Loucy (cell line): ENCODE measurements around the gene CTU1.

ENCODE experiments used
- H2AFZ ChIP-seq: fragments of 200-600 bp; sonication (generic); 2 replicates; pipeline ENCODE4 v1.6.0; 2016; ENCODE audit warnings: antibody characterized with exemption, mild to moderate bottlenecking, low read length, moderate library complexity
- H3F3A ChIP-seq: fragments of 200-600 bp; 2 replicates; pipeline ENCODE4 v1.6.0; 2016; ENCODE audit warnings: antibody characterized with exemption, low read depth, mild to moderate bottlenecking
- H3K27me3 ChIP-seq: fragments of 200-600 bp; sonication (generic); 2 replicates; pipeline ENCODE4 v1.6.1; 2014; ENCODE audit warnings: low read length, mild to moderate bottlenecking; ENCODE audit not compliant: insufficient read depth, poor library complexity, severe bottlenecking
- H3K36me3 ChIP-seq: fragments of 200-600 bp; sonication (generic); 2 replicates; pipeline ENCODE4 v1.6.1; 2016; ENCODE audit warnings: low read length; ENCODE audit not compliant: insufficient read depth
- H3K4me1 ChIP-seq: fragments of 200-600 bp; sonication (generic); 2 replicates; pipeline ENCODE4 v1.5.1; 2014; ENCODE audit warnings: low read length, mild to moderate bottlenecking; ENCODE audit not compliant: insufficient read depth, poor library complexity, severe bottlenecking
- H3K4me2 ChIP-seq: fragments of 200-600 bp; sonication (generic); 2 replicates; pipeline ENCODE4 v1.6.0; 2014; ENCODE audit warnings: antibody characterized with exemption, low read length, low read depth, mild to moderate bottlenecking; ENCODE audit not compliant: poor library complexity, severe bottlenecking
- H3K4me3 ChIP-seq: fragments of 200-600 bp; sonication (generic); 2 replicates; pipeline ENCODE4 v1.5.1; 2014; ENCODE audit warnings: low read length, mild to moderate bottlenecking, mixed read lengths; ENCODE audit not compliant: poor library complexity, severe bottlenecking
- H3K79me2 ChIP-seq: fragments of 200-600 bp; sonication (generic); 2 replicates; pipeline ENCODE4 v1.6.1; 2014; ENCODE audit warnings: low read length; ENCODE audit not compliant: insufficient read depth
- H3K9ac ChIP-seq: fragments of 200-600 bp; sonication (generic); 2 replicates; pipeline ENCODE4 v1.6.0; 2014; ENCODE audit warnings: mild to moderate bottlenecking, low read depth, low read length, moderate library complexity; ENCODE audit not compliant: poor library complexity, severe bottlenecking
- H3K9me2 ChIP-seq: fragments of 200-600 bp; sonication (generic); replicated peaks from 2 replicates; pipeline ENCODE4 v1.6.1; 2016; ENCODE audit warnings: low read depth, low read length, mixed read lengths
- H3K9me3 ChIP-seq: fragments of 200-600 bp; sonication (generic); 2 replicates; pipeline ENCODE4 v1.6.1; 2014; ENCODE audit warnings: mild to moderate bottlenecking, antibody characterized with exemption, low read length, low read depth; ENCODE audit not compliant: insufficient read depth
- H4K20me1 ChIP-seq: fragments of 200-600 bp; sonication (generic); 2 replicates; pipeline ENCODE4 v1.6.0; 2014; ENCODE audit warnings: antibody characterized with exemption, low read length, mild to moderate bottlenecking; ENCODE audit not compliant: insufficient read depth, poor library complexity, severe bottlenecking
- EZH2phosphoT487 ChIP-seq: fragments of 200-600 bp; IDR thresholded peaks from 2 replicates; pipeline ENCODE4 v1.6.1; 2018; ENCODE audit warnings: antibody characterized with exemption, mild to moderate bottlenecking, moderate library complexity, borderline replicate concordance
- TF ChIP-seq, protein P1 (sequence below): fragments of 200-600 bp; sonication (generic); conservative IDR thresholded peaks from 2 replicates; pipeline ENCODE4 v1.5.1; 2014; ENCODE audit warnings: mild to moderate bottlenecking, antibody characterized with exemption, low read length

Gene CTU1

DNA sequence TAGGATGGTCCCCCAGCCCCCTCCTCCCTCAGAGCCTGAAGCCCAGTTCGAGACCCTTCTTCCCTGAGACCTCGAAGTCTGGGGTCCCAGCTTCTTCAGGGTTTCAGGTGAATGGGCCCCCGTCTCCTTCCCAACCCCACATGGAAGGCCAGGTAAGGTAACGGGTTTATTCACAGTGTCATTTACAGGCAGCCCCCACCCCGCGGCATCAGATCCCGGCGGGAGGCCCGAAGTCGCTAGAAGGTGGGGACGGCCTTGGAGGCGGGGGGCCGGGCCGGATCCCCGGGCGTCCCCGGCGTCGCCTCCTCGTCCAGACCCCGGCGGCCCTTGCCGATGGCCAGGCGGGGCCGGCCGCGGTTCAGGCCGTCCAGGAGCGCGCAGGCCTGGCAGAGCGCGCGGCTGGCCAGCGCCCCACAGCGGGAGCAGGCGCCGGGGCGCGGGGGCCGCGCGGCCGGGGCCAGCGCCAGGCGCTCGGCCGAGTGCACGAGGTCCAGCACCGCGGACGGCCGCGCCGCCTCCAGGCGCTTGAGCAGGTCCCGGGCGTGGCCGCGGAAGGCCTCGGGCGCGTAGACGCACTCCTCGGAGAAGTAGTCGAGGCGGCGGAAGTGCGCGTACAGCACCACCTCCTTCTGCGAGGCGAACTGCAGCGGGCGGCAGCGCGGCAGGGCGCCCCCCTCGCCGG lies 9.7 kb downstream of the CTU1 start:
- Histone ChIP-seq H3K4me2 (no peak overlapping the region), H3K4me3 (no peak overlapping the region), H4K20me1 (no peaks in the 10 kb centered on the region), H3K9me3 (no peaks in the 10 kb centered on the region), H3K4me1 (no peaks in the 10 kb centered on the region), H3F3A (no peaks in the 10 kb centered on the region), H3K79me2 (no peaks in the 10 kb centered on the region), H2AFZ (no peak overlapping the region), H3K27me3 (no peaks in the 10 kb centered on the region), H3K9me2 (no peaks in the 10 kb centered on the region), H3K9ac (no peak overlapping the region), H3K36me3 (no peaks in the 10 kb centered on the region)
- TF ChIP-seq, protein P1, sequence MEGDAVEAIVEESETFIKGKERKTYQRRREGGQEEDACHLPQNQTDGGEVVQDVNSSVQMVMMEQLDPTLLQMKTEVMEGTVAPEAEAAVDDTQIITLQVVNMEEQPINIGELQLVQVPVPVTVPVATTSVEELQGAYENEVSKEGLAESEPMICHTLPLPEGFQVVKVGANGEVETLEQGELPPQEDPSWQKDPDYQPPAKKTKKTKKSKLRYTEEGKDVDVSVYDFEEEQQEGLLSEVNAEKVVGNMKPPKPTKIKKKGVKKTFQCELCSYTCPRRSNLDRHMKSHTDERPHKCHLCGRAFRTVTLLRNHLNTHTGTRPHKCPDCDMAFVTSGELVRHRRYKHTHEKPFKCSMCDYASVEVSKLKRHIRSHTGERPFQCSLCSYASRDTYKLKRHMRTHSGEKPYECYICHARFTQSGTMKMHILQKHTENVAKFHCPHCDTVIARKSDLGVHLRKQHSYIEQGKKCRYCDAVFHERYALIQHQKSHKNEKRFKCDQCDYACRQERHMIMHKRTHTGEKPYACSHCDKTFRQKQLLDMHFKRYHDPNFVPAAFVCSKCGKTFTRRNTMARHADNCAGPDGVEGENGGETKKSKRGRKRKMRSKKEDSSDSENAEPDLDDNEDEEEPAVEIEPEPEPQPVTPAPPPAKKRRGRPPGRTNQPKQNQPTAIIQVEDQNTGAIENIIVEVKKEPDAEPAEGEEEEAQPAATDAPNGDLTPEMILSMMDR: no peak

DNA sequence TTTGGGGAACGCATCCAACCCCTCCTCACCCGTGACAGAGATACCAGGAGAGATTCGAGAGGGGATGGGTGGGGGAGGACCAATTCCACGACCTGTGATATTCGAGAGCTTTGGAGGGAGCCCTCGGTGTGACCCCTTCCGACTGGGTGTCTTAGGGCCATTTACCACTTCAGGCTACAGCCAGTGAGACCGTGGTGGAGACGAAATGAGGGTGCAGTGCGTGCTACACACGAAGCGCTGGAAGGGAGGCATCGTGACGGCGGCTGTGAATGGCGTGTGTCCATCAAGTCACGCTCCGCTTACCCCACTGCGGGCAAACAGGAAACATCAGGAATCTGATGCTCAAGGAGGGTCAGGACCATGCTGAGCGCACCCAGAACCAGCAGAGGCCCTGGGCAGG lies 10.4 kb downstream of the CTU1 start:
- no peaks in the 10 kb centered on the region for H4K20me1 ChIP-seq

DNA sequence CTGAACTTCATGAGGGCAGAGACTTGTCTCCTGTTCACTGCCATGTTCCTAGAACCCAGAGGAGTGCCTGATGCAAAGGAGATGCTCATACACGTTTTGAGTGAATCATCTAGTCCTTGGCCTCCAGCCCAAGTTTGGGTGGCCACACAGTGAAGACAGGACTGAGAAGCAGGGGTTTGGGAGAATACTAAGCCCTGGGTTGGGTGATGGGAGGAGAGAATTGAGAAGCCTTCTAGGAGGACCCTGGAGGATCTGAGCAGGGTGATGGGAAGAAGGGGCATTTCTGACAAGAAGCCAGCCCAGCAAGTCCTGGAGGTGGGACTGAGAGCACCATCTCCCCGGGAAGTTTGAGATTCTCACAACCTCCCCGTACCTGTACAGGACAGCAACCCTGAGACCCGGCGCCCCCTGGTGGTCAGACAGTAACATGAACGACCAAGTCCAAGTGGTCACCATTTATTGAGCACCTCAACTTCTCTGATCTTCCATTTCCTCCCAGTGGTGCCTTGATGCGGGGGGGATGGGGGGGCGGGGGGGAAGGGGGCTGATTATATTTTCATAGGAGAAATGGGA lies 11.0 kb downstream of the CTU1 start:
- no peaks in the 10 kb centered on the region for H3K9me2 ChIP-seq
- H3K4me3 ChIP-seq: no peak overlapping the region
- no peak overlapping the region for H3K9ac ChIP-seq
- no peaks in the 10 kb centered on the region for H3K36me3 ChIP-seq
- no peak overlapping the region for H2AFZ ChIP-seq
- no peaks in the 10 kb centered on the region for H3K79me2 ChIP-seq
- no peak for TF ChIP-seq EZH2phosphoT487
- TF ChIP-seq, protein P1: peak; percentile 69
- H3K4me1 ChIP-seq: no peaks in the 10 kb centered on the region
- no peaks in the 10 kb centered on the region for H4K20me1 ChIP-seq
- no peak overlapping the region for H3K4me2 ChIP-seq
- no peaks in the 10 kb centered on the region for H3K27me3 ChIP-seq
- H3F3A ChIP-seq: no peaks in the 10 kb centered on the region
- H3K9me3 ChIP-seq: no peaks in the 10 kb centered on the region

More for the DNA sequence above, 10.4 kb downstream of the CTU1 start:
- Histone ChIP-seq H3K9me3 (no peaks in the 10 kb centered on the region), H3K4me2 (no peak overlapping the region), H3K4me3 (no peak overlapping the region), H3K9ac (no peak overlapping the region), H3K79me2 (no peaks in the 10 kb centered on the region), H3F3A (no peaks in the 10 kb centered on the region), H3K9me2 (no peaks in the 10 kb centered on the region), H3K36me3 (no peaks in the 10 kb centered on the region), H2AFZ (no peak overlapping the region), H3K4me1 (no peaks in the 10 kb centered on the region), H3K27me3 (no peaks in the 10 kb centered on the region)
- TF ChIP-seq, protein P1: no peak
- TF ChIP-seq EZH2phosphoT487: no peak
